HG02623 (cell line): ENCODE measurements around the gene DNAJB13.
A peak's percentile ranks its signal among the peaks of the same experiment; 100 is the strongest.

Experiments
- ATAC-seq: cut with Tn5 transposase; IDR thresholded peaks from one replicate; pipeline ENCODE4 v1.9.1; 2021; ENCODE audit warnings: moderate library complexity; ENCODE audit not compliant: unreplicated experiment

DNAJB13 gene

GRCh38 chr11:73998846-73999575 lies 48.2 kb downstream of the DNAJB13 start:
- ATAC-seq, result no peak

GRCh38 chr11:73999581-74000306 lies 48.9 kb downstream of the DNAJB13 start:
- ATAC-seq, result no peak

- no peak for ATAC-seq
Measured at GRCh38 chr11:74000307-74001133, 49.7 kb downstream of the DNAJB13 start.

GRCh38 chr11:74001822-74002286 lies 51.0 kb downstream of the DNAJB13 start:
- ATAC-seq, result no peak

GRCh38 chr11:74002832-74003231 lies 52.0 kb downstream of the DNAJB13 start:
- no peak for ATAC-seq

- no peak for ATAC-seq
Measured at GRCh38 chr11:74004046-74004695, 53.3 kb downstream of the DNAJB13 start.

GRCh38 chr11:74004759-74005615 lies 54.2 kb downstream of the DNAJB13 start:
- peak; percentile 57 for ATAC-seq

- ATAC-seq, result no peak
Measured at GRCh38 chr11:74005721-74006517, 55.1 kb downstream of the DNAJB13 start.

- no peak for ATAC-seq
Measured at GRCh38 chr11:74006743-74007304, 56.0 kb downstream of the DNAJB13 start.

- no peak for ATAC-seq
Measured at GRCh38 chr11:74007691-74008372, 57.0 kb downstream of the DNAJB13 start.

- no peak for ATAC-seq
Measured at GRCh38 chr11:74008373-74009229, 57.8 kb downstream of the DNAJB13 start, which contains the start of gene UCP3. Gene UCP3, minus strand, starts transcription at chr11:74009085. Its CDS starts 2,043 bp downstream, at chr11:74007042.

- no peak for ATAC-seq
Measured at GRCh38 chr11:74009230-74009547, 58.4 kb downstream of the DNAJB13 start.

GRCh38 chr11:74009675-74010305 lies 59.0 kb downstream of the DNAJB13 start:
- ATAC-seq, result no peak

- ATAC-seq, result no peak
Measured at GRCh38 chr11:74010306-74011300, 59.8 kb downstream of the DNAJB13 start.

- no peak for ATAC-seq
Measured at GRCh38 chr11:74011360-74012073, 60.7 kb downstream of the DNAJB13 start.
